Thyroid gland (tissue), 4 donors: Measurements from ENCODE around the gene DDHD1. TPM values are rescaled to one million over a fixed set of nuclear protein-coding genes. Genes with fewer than 3 reads are reported as not detected.

Experiments
- DNase-seq, 2 donors: peaks; one replicate each; pipeline ENCODE4 v3.0.0-alpha.2; 2019
- H3K27ac ChIP-seq, 3 donors: fragments of 200-600 bp; sonication (generic); 1 replicate in 2 of 3; 2 replicates in 1 of 3; pipeline ENCODE4 v1.5.1; 2016 to 2019; ENCODE audit warnings: mild to moderate bottlenecking in 1 of 3, moderate library complexity in 1 of 3
- H3K27me3 ChIP-seq: fragments of 200-600 bp; sonication (generic); one replicate; pipeline ENCODE4 v1.5.1; 2019
- H3K36me3 ChIP-seq, 2 donors: fragments of 200-600 bp; sonication (generic); one replicate each; pipeline ENCODE4 v1.5.1; 2016 to 2019
- H3K4me1 ChIP-seq, 2 donors: fragments of 200-600 bp; sonication (generic); one replicate each; pipeline ENCODE4 v1.5.1; 2017 to 2019
- H3K4me3 ChIP-seq, 3 donors: fragments of 200-600 bp; sonication (generic); replicated peaks in 1 of 3; 1 replicate in 2 of 3; 2 replicates in 1 of 3; pipeline ENCODE4 v1.5.1; 2016; ENCODE audit warnings: mild to moderate bottlenecking in 1 of 3
- H3K9me3 ChIP-seq: fragments of 200-600 bp; sonication (generic); one replicate; pipeline ENCODE4 v1.5.1; 2017
- POLR2A ChIP-seq, 2 donors: fragments of 450-650 bp; IDR thresholded peaks; one replicate each; pipeline ENCODE4 v1.6.1; 2017; ENCODE audit warnings: antibody characterized with exemption in 2 of 2, mild to moderate bottlenecking in 2 of 2, moderate library complexity in 1 of 2
- WGBS, 2 donors: methylation state at CpG; one replicate each; pipeline ENCODE4 v1.1.5; 2017; 5-methylcytosine and 5-hydroxymethylcytosine counted together
- intact Hi-C: fragments of 100-400 bp; cut with DNase I; formaldehyde crosslinking; loops from one replicate; pipeline ENCODE4 v1.15.1; 2023
- total RNA-seq, 4 donors: library from RNA; depleted of rRNA; stranded (reverse); fragments of >200 nt; gene quantifications; one replicate each; pipeline ENCODE4 v1.2.3, GENCODE V29; 2016
- TF ChIP-seq, protein P1 (sequence below), 6 experiments: fragments of 200-600 bp in 3 of 6; fragments of 450-650 bp in 3 of 6; sonication (generic) in 3 of 6; IDR thresholded peaks; one replicate each; pipeline ENCODE4 v1.5.1; 2016 to 2019; ENCODE audit warnings: antibody characterized with exemption in 6 of 6, mild to moderate bottlenecking in 2 of 6, inconsistent platforms in 1 of 6, moderate library complexity in 1 of 6

DDHD1 gene
- total RNA-seq, 4 donors from 2014 or later: 17.1 to 34.6 (median 18.5) TPM

DNA sequence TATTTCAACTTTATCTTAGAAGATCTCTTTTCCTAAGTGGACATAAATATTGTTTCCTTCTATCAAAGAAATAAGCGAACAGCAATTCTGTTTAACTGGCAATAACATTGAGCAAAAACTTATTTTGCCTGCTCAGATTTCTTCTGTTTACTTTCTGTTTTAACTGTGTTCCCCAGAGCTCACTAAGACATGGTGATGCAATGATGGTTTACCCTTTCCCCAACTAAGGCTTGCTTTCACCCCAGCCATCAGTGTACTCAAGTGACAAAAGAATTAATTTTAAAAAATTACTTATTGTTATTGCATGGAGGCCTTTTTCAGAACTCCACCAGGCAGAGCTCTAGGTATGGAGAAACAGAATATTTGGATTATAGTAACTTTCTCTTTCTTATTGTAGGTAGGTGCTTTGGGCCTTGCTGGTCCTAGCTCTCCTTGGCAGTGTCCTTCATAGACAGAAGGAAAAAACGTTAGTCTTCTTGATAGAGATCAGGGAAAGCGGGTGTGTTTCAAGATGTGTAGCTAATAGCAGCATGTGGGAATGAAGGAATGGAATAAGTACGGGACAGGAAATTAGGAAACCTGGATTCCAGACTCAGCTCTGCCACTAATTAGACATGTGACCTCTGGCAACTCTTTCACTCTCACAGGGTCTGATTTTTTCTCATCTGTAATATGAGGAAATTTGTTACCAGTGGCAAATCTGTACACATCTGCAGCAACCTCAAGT lies 14.6 kb upstream of the DDHD1 start:
- Histone ChIP-seq H3K9me3 (no peaks in the 10 kb centered on the region), H3K4me3 (no peak overlapping the region), H3K27me3 (no peaks in the 10 kb centered on the region), H3K36me3 (no peaks in the 10 kb centered on the region), H3K4me1 (no peaks in the 10 kb centered on the region), H3K27ac (no peak overlapping the region)
- DNase-seq: no peak
- TF ChIP-seq POLR2A (IDR thresholded peaks at IDR 0.05): no peak
- TF ChIP-seq, protein P1, sequence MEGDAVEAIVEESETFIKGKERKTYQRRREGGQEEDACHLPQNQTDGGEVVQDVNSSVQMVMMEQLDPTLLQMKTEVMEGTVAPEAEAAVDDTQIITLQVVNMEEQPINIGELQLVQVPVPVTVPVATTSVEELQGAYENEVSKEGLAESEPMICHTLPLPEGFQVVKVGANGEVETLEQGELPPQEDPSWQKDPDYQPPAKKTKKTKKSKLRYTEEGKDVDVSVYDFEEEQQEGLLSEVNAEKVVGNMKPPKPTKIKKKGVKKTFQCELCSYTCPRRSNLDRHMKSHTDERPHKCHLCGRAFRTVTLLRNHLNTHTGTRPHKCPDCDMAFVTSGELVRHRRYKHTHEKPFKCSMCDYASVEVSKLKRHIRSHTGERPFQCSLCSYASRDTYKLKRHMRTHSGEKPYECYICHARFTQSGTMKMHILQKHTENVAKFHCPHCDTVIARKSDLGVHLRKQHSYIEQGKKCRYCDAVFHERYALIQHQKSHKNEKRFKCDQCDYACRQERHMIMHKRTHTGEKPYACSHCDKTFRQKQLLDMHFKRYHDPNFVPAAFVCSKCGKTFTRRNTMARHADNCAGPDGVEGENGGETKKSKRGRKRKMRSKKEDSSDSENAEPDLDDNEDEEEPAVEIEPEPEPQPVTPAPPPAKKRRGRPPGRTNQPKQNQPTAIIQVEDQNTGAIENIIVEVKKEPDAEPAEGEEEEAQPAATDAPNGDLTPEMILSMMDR (IDR thresholded peaks at IDR 0.05): no peak
- intact Hi-C loops: no loop called here
- WGBS, 2 donors: 81 to 86% methylated on average over 4 of the region's 4 CpGs

DNA sequence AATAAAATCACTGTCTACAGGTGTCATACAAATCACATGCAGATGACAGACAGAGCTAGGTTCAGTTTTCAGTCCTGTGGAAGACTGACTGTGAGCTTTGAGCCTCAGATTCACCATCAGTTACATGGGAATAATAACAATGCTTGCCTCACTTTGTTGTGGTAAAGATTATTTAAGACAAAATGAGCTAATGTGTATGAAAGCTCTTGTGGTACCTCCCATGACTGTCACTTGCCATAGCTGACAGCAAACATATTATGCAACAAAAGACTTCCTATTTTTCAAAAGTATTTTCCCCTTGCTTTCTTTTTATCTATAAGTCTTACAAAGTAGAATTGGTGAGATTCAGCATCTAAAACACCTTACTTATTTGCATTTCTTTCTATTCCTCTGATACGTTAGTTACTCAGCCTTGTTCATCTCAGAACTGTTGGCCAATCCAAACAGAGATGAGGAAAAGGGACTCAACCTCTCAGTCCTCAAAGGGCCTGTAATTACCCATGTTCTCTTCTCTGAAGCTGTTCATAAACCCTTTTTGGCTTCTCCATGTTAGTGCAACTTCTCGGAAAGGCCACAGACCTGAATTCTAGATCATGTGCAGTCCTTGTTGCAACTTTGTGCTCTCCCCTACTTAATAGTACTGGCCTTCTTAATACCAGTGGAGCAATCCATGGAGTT lies 8.8 kb upstream of the DDHD1 start:
- 93 to 95% methylated on average over 2 of the region's 2 CpGs for WGBS, 2 donors

DNA sequence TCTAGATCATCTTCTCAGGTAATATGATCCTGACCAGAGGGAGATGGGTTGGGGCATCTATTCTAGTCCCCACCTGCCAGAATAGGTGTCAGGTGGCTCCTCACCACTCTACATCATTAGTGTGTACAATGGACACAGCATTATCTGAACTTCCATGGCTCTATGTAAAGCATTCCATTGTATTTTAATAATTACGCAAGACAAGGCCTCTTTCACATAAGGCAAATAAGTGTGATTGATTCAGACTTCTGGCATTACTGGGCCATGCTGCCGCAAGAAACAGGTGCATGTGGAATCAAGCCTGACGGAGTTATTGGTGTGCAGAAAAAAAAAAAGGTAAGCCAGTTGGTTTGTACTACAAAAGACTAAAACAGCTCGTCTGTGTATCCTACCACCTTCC lies 3.1 kb upstream of the DDHD1 start:
- Histone ChIP-seq H3K4me3 (no peak overlapping the region), H3K27me3 (no peaks in the 10 kb centered on the region), H3K9me3 (no peaks in the 10 kb centered on the region), H3K36me3 (no peaks in the 10 kb centered on the region), H3K4me1 (no peaks in the 10 kb centered on the region), H3K27ac (no peak overlapping the region)
- intact Hi-C loops: no loop called here
- WGBS, 2 donors: 94 to 95% methylated on average over 4 of the region's 4 CpGs
- TF ChIP-seq POLR2A (IDR thresholded peaks at IDR 0.05): no peak
- TF ChIP-seq, protein P1 (IDR thresholded peaks at IDR 0.05): no peak
- DNase-seq: no peak

More for the DNA sequence above, 8.8 kb upstream of the DDHD1 start:
- H3K4me3 ChIP-seq: no peak overlapping the region
- no peaks in the 10 kb centered on the region for H3K9me3 ChIP-seq
- no peak overlapping the region for H3K27ac ChIP-seq
- TF ChIP-seq, protein P1 (IDR thresholded peaks at IDR 0.05): no peak
- TF ChIP-seq POLR2A (IDR thresholded peaks at IDR 0.05): no peak
- H3K4me1 ChIP-seq: no peaks in the 10 kb centered on the region
- intact Hi-C loops: no loop called here
- H3K36me3 ChIP-seq: no peaks in the 10 kb centered on the region
- no peaks in the 10 kb centered on the region for H3K27me3 ChIP-seq
- no peak for DNase-seq

DNA sequence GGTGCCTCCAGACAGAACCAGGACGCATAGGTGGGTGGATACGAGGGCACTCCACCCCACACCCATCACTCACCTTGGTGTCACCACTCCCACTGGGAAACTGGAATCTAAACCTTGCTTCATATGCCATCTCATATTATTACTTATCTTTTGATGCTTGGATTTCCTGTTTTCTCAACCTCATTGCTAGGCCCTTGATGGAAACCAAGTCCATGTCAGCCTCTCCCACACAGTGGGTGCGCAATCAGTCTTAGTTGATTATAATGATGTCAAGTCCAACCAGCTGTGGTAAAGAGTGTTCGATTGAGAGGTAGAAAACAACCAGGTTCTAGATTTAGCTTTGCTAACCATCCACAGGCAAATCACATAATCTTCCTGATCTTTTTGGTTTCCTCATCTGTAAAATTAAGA lies 584 bp upstream of the DDHD1 start:
- DNase-seq: no peak
- peak overlapping the region in 2 of 3 donors; percentile 64 to 82 for H3K27ac ChIP-seq
- peak overlapping the region; percentile 39 to 82 (median 80) for H3K4me3 ChIP-seq
- no peaks in the 10 kb centered on the region for H3K9me3 ChIP-seq
- no peaks in the 10 kb centered on the region for H3K36me3 ChIP-seq
- intact Hi-C loops: no loop called here
- TF ChIP-seq, protein P1 (IDR thresholded peaks at IDR 0.05): no peak
- no peak for TF ChIP-seq POLR2A (IDR thresholded peaks at IDR 0.05)
- 83 to 84% methylated on average over 4 of the region's 4 CpGs for WGBS, 2 donors
- no peaks in the 10 kb centered on the region for H3K27me3 ChIP-seq
- peaks cover 0 to 3% of the 10 kb centered on the region in 2 donors for H3K4me1 ChIP-seq
